Spinal cord (tissue), 10 donors: Measurements from ENCODE around the gene RABEP2. TPM values are rescaled to one million over a fixed set of nuclear protein-coding genes. Genes with fewer than 3 reads are reported as not detected.
"Not testable (repeated sequence)": the region's sequence is repeated elsewhere in the genome, so short reads cannot be mapped to it uniquely, and the experiment has no call there.

ENCODE experiments used
- DNase-seq, 6 donors: peaks; one replicate each; pipeline versions ENCODE4 v3.0.0 to v3.0.0-alpha.2; 2013 to 2015; ENCODE audit warnings: low spot score in 6 of 6, low read depth in 4 of 6
- H3K27ac ChIP-seq: one replicate; pipeline ENCODE4 v1.5.1; 2013; ENCODE audit warnings: low read depth, low read length, control low read depth
- H3K27me3 ChIP-seq: one replicate; pipeline ENCODE4 v1.6.1; 2013; ENCODE audit warnings: low read length; ENCODE audit not compliant: control insufficient read depth, insufficient read depth
- H3K36me3 ChIP-seq: one replicate; pipeline ENCODE4 v1.6.1; 2013; ENCODE audit warnings: low read length; ENCODE audit not compliant: control insufficient read depth, insufficient read depth
- H3K4me1 ChIP-seq: one replicate; pipeline ENCODE4 v1.6.1; 2013; ENCODE audit warnings: low read length; ENCODE audit not compliant: control insufficient read depth, insufficient read depth
- H3K4me3 ChIP-seq: one replicate; pipeline ENCODE4 v1.5.1; 2013; ENCODE audit warnings: low read depth, low read length, control low read depth
- H3K9me3 ChIP-seq: one replicate; pipeline ENCODE4 v1.6.1; 2013; ENCODE audit warnings: low read length; ENCODE audit not compliant: control insufficient read depth, insufficient read depth
- WGBS: methylation state at CpG from one replicate; pipeline ENCODE4 v1.1.5; 2013; ENCODE audit warnings: missing lambda C conversion rate; ENCODE audit not compliant: insufficient coverage; 5-methylcytosine and 5-hydroxymethylcytosine counted together
- long read RNA-seq, 4 donors: transcript quantifications; one replicate each; lab custom pipeline, GENCODE V29; 2026
- polyA plus RNA-seq, 2 donors: library from polyadenylated mRNA; unstranded; fragments of 120-200 nt; gene quantifications; one replicate each; pipeline ENCODE4 v1.2.1, GENCODE V29; 2013; ENCODE audit not compliant: insufficient read length in 2 of 2
- total RNA-seq, 2 donors: library from RNA; depleted of rRNA in 1 of 2; stranded (reverse); fragments of 120-200 nt in 1 of 2; fragments of >200 nt in 1 of 2; gene quantifications; one replicate each; pipeline versions ENCODE4 v1.2.3 to v1.2.4, GENCODE V29; 2013 to 2014
- donor health status: healthy.

Gene RABEP2
- total RNA-seq, result 10 to 100 TPM; 11.2 to 19.6 TPM
- polyA plus RNA-seq, result 10 to 100 TPM; 16.6 to 25.8 TPM
- long read RNA-seq, donor 1, result 0 reads
- long read RNA-seq, donor 2, partial matches to known transcripts, result 0 of 1 reads
- long read RNA-seq, donor 2, other reads (novel, unspliced or antisense), result 0 of 1 reads
- long read RNA-seq, donor 3, partial matches to known transcripts, result 0 of 3 reads
- long read RNA-seq, donor 3, other reads (novel, unspliced or antisense), result 0 of 3 reads
- long read RNA-seq, donor 4, result 0 reads

- Histone ChIP-seq H3K27ac (peak within 1 kb of the TSS; percentile 98), H3K9me3 (no peaks in the 10 kb centered on the region), H3K4me1 (peaks cover 13% of the 10 kb centered on the region), H3K36me3 (peaks cover under 1% of the 10 kb centered on the region), H3K4me3 (peak within 1 kb of the TSS; percentile 98), H3K27me3 (no peaks in the 10 kb centered on the region)
- peak; percentile 84 to 97 (median 86) for DNase-seq
- under 1% methylated on average over 59 of the region's 66 CpGs for WGBS
Measured at GRCh38 chr16:28924762-28925385, at the start of gene RABEP2. TSS of gene RABEP2 (minus strand) at chr16:28925238. CDS start at chr16:28925163, 75 bp downstream.

GRCh38 chr16:28974437-28975157 is 49.6 kb upstream of the RABEP2 start, which contains the start of gene SPNS1:
TSS of gene SPNS1 (plus strand) at chr16:28974778. CDS start at chr16:28975152, 374 bp downstream.
- H3K4me1 ChIP-seq, result peaks cover 19% of the 10 kb centered on the region
- under 1% methylated on average over 60 of the region's 60 CpGs for WGBS
- H3K36me3 ChIP-seq, result peaks cover 19% of the 10 kb centered on the region
- no peaks in the 10 kb centered on the region for H3K9me3 ChIP-seq
- DNase-seq, result peak; percentile 91 to 99 (median 94)
- peak within 1 kb of the TSS; percentile 93 for H3K4me3 ChIP-seq
- no peaks in the 10 kb centered on the region for H3K27me3 ChIP-seq
- H3K27ac ChIP-seq, result peak within 1 kb of the TSS; percentile 92

- Histone ChIP-seq H3K36me3 (peaks cover 13% of the 10 kb centered on the region), H3K27me3 (no peaks in the 10 kb centered on the region), H3K9me3 (no peaks in the 10 kb centered on the region), H3K27ac (peak overlapping the region; percentile 92), H3K4me1 (peaks cover 19% of the 10 kb centered on the region), H3K4me3 (peak overlapping the region; percentile 93)
- 0% methylated on average over 15 of the region's 17 CpGs for WGBS
- peak; percentile 17 to 92 (median 52) for DNase-seq
Measured at GRCh38 chr16:28974007-28974436, 49.0 kb upstream of the RABEP2 start.

DNA sequence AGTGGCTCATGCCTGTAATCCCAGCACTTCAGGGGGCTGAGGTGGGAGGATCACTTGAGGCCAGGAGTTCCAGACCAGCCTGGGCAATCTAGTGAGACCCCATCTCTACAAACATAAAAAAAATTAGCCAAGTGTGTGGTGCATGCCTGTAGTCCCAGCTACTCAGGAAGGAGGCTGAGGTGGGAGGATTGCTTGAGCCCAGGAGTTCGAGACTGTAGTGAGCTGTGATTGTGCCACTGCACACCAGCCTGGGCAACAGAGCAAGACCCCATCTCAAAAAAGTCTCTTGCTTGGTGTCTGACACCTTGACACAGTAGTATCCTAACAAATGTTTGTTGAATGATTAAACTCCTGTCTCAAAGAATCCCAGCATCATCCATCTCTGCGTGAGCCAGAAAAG is 44.7 kb upstream of the RABEP2 start:
- 88% methylated on average over 1 of the region's 2 CpGs for WGBS

DNA sequence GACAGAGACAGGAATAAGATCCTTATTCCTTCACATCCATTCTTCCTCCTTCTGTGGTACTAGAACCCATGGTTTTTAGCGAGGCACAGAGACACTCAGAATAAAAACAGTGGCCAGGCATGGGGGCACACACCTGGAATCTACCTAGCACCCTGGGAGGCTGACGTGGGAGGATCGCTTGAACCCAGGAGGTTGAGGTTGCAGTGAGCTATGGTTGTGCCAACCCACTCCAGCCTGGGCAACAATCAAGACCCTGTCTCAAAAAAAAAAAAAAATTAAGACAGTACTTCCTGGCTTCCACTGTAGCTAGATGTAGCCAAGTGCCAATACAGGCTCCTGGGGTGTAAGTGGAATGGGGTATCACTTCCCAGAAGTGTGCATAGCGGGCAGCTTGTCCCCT is 42.1 kb upstream of the RABEP2 start:
- H3K4me3 ChIP-seq, result no peak overlapping the region
- peaks cover 30% of the 10 kb centered on the region for H3K36me3 ChIP-seq
- H3K9me3 ChIP-seq, result no peaks in the 10 kb centered on the region
- H3K27ac ChIP-seq, result no peak overlapping the region
- no peak for DNase-seq
- H3K4me1 ChIP-seq, result no peaks in the 10 kb centered on the region
- no peaks in the 10 kb centered on the region for H3K27me3 ChIP-seq
- no CpG with 5 or more reads among the region's 4 CpGs for WGBS

More for the DNA sequence above, 44.7 kb upstream of the RABEP2 start:
- H3K4me3 ChIP-seq, H3K4me1 ChIP-seq, H3K36me3 ChIP-seq, H3K27me3 ChIP-seq, H3K27ac ChIP-seq, H3K9me3 ChIP-seq, DNase-seq: not testable (repeated sequence)

- H3K27ac ChIP-seq, result no peak overlapping the region
- WGBS, result 100% methylated on average over 2 of the region's 2 CpGs
Measured at GRCh38 chr16:28964496-28964895, 39.5 kb upstream of the RABEP2 start.

GRCh38 chr16:28964072-28964471 is 39.0 kb upstream of the RABEP2 start:
- Histone ChIP-seq H3K4me1 (no peaks in the 10 kb centered on the region), H3K36me3 (peaks cover 46% of the 10 kb centered on the region), H3K9me3 (no peaks in the 10 kb centered on the region), H3K27ac (no peak overlapping the region), H3K4me3 (no peak overlapping the region), H3K27me3 (no peaks in the 10 kb centered on the region)
- DNase-seq, result no peak
- 100% methylated on average over 1 of the region's 3 CpGs for WGBS

More at GRCh38 chr16:28964496-28964895, 39.5 kb upstream of the RABEP2 start:
- no peaks in the 10 kb centered on the region for H3K4me1 ChIP-seq
- H3K36me3 ChIP-seq, result peaks cover 41% of the 10 kb centered on the region
- DNase-seq, result no peak
- H3K27me3 ChIP-seq, result no peaks in the 10 kb centered on the region
- no peaks in the 10 kb centered on the region for H3K9me3 ChIP-seq
- no peak overlapping the region for H3K4me3 ChIP-seq

DNA sequence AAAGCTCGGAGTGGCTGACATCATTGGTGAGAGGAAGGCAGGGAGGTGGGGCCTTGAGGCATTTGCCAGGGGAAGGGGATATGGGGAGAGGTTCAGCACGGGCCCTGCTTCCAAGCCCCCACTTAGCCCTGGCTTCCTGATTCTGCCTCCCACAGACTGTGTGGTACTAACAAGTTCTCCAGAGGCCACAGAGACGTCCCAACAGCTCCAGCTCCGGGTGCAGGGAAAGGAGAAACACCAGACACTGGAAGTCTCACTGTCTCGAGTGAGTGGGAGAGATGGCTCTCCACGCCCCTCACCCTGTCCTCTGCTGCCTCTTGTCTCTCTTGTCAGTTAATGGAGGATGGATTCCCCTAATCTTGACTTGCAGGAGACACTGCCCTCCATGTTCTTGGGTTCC is 33.8 kb upstream of the RABEP2 start:
- 96% methylated on average over 3 of the region's 6 CpGs for WGBS
- Histone ChIP-seq H3K9me3 (no peaks in the 10 kb centered on the region), H3K4me3 (no peak overlapping the region), H3K4me1 (no peaks in the 10 kb centered on the region), H3K27me3 (no peaks in the 10 kb centered on the region), H3K27ac (no peak overlapping the region), H3K36me3 (peaks cover 74% of the 10 kb centered on the region)
- DNase-seq, result no peak

DNA sequence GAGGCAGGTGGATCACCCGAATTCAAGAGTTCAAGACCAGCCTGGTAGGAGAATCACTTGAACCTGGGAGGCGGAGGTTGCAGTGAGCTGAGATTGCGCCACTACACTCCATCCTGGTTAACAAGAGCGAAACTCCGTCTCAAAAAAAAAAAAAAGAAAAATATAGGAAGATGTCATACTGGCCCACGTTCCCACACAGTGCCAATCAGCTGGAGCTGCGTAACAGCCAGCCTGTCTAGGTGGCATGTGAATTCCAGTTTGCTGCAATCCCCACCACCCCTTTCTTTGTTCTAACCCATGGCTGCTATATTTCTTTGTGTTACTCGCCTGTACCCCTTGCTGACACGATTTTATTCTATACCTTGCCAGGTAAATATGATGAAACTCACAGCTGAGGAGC is 33.2 kb upstream of the RABEP2 start:
- no peak for DNase-seq
- H3K27ac ChIP-seq, result no peak overlapping the region
- peaks cover 72% of the 10 kb centered on the region for H3K36me3 ChIP-seq
- no peaks in the 10 kb centered on the region for H3K4me1 ChIP-seq
- no peaks in the 10 kb centered on the region for H3K27me3 ChIP-seq
- H3K9me3 ChIP-seq, result no peaks in the 10 kb centered on the region
- WGBS, result 100% methylated on average over 1 of the region's 9 CpGs
- H3K4me3 ChIP-seq, result no peak overlapping the region
